GM13977 (cell line): ENCODE data around the gene UNC45A.

Experiments used
- DNase-seq: peaks from one replicate; pipeline ENCODE4 v3.0.0; 2012; ENCODE audit warnings: low spot score
- CTCF ChIP-seq: IDR thresholded peaks from 2 replicates; pipeline ENCODE4 v1.5.1; 2012; ENCODE audit warnings: mild to moderate bottlenecking, control low read depth; ENCODE audit not compliant: insufficient read depth; ENCODE audit errors: extremely low read depth, missing control alignments
- in situ Hi-C: fragments of 300-500 bp; cut with MboI; formaldehyde crosslinking; loops from one replicate; pipeline ENCODE4 v1.12.0; 2022; ENCODE audit warnings: low sequenced_read_pairs, low pct_unique_long_range_greater_than_20kb, mixed read lengths, inconsistent platforms; ENCODE audit not compliant: unreplicated experiment

The UNC45A gene

GRCh38 chr15:90994059-90994416, 59.0 kb downstream of the UNC45A start:
- in situ Hi-C loops: no loop called here
- peak; percentile 38 for DNase-seq

GRCh38 chr15:90994417-90995311, 59.6 kb downstream of the UNC45A start, which contains the start of gene PRC1:
Gene PRC1 (minus strand): TSS chr15:90994535. CDS start chr15:90994417, 118 bp downstream.
- DNase-seq: peak; percentile 99
- no peak for TF ChIP-seq CTCF
- in situ Hi-C loops: no loop called here

More at GRCh38 chr15:90994059-90994416, 59.0 kb downstream of the UNC45A start:
- TF ChIP-seq CTCF: no peak

GRCh38 chr15:90998737-90999136, 63.7 kb downstream of the UNC45A start:
- no peak for TF ChIP-seq CTCF
- in situ Hi-C loops: no loop called here
- no peak for DNase-seq

- DNase-seq: no peak
- TF ChIP-seq CTCF: no peak
- in situ Hi-C loops: no loop called here
Measured at GRCh38 chr15:91001209-91001608, 66.1 kb downstream of the UNC45A start.
